A549 (cell line): ENCODE measurements around the gene NAV2. TPM values are rescaled to one million over a fixed set of nuclear protein-coding genes. Genes with fewer than 3 reads are reported as not detected.

Experiments
- ATAC-seq, 2 experiments: fragments of 200-7000 bp in 1 of 2; fragments of >200 bp in 1 of 2; cut with Nextera tagmentation in 1 of 2; cut with Tn5 transposase in 1 of 2; 3 replicates each; pipeline versions ENCODE4 v1.8.0 to v1.9.1; 2018 to 2020; ENCODE audit warnings: mild to moderate bottlenecking in 1 of 2, moderate library complexity in 1 of 2
- CTCF ChIA-PET: fragments of 300-600 bp; sonication (Branson Sonifier 250); formaldehyde crosslinking; extraction: SDS; loops from one replicate; lab custom pipeline; 2021; ENCODE audit warnings: antibody characterized with exemption, inconsistent platforms; lab: Yijun Ruan, JAX
- POLR2A ChIA-PET: fragments of 350-600 bp; formaldehyde crosslinking; extraction: SDS; loops from one replicate; lab custom pipeline; 2021; ENCODE audit warnings: antibody characterized with exemption, inconsistent platforms; lab: Yijun Ruan, JAX
- DNase-seq, 2 experiments: peaks; one replicate each; pipeline versions ENCODE4 v3.0.0 to v3.0.0-alpha.2; 2011 to 2016; ENCODE audit warnings: low read depth in 1 of 2, low spot score in 1 of 2
- FAIRE-seq: peaks from 2 replicates; lab custom pipeline; 2011; peaks lifted over from hg19 to GRCh38; lab: Jason Lieb, UNC
- H3K27ac ChIP-seq, 2 experiments: fragments of >200 bp; sonication (Bioruptor Twin); formaldehyde crosslinking; 3 replicates each; pipeline ENCODE4 v1.5.1; 2016 to 2017
- H3K4me1 ChIP-seq: fragments of >200 bp; sonication (Bioruptor Twin); formaldehyde crosslinking; 3 replicates; pipeline ENCODE4 v1.6.1; 2016
- H3K4me2 ChIP-seq: fragments of >200 bp; sonication (Bioruptor Twin); formaldehyde crosslinking; 3 replicates; pipeline ENCODE4 v1.6.1; 2016
- H3K4me3 ChIP-seq: fragments of >200 bp; sonication (Bioruptor Twin); formaldehyde crosslinking; 3 replicates; pipeline ENCODE4 v1.5.1; 2016
- H3K9me3 ChIP-seq: fragments of >200 bp; sonication (Bioruptor Twin); formaldehyde crosslinking; 3 replicates; pipeline ENCODE4 v1.6.1; 2016
- EHMT2 ChIP-seq: fragments of 200-600 bp; sonication (generic); IDR thresholded peaks from 2 replicates; pipeline ENCODE4 v1.6.1; 2016; ENCODE audit warnings: antibody characterized with exemption, low read depth, mild to moderate bottlenecking, moderate library complexity
- EP300 ChIP-seq, 2 experiments: fragments of >200 bp; sonication (Bioruptor Twin); formaldehyde crosslinking; IDR thresholded peaks; 2 replicates in 1 of 2; 3 replicates in 1 of 2; pipeline ENCODE4 v1.6.1; 2016 to 2017
- FOSB ChIP-seq: fragments of 250-450 bp; sonication (Bioruptor Pico); IDR thresholded peaks from 2 replicates; pipeline ENCODE4 v1.5.0; 2020; ENCODE audit warnings: mild to moderate bottlenecking, moderate library complexity
- FOSL2 ChIP-seq, 2 experiments: fragments of 450-650 bp in 1 of 2; fragments of >200 bp in 1 of 2; sonication (Bioruptor Twin) in 1 of 2; formaldehyde crosslinking; IDR thresholded peaks; 2 replicates each; pipeline versions ENCODE4 v1.5.0 to v1.6.1; 2016 to 2020; ENCODE audit warnings: mild to moderate bottlenecking in 1 of 2, moderate library complexity in 1 of 2
- HDAC2 ChIP-seq: fragments of 200-600 bp; sonication (generic); IDR thresholded peaks from 2 replicates; pipeline ENCODE4 v1.6.1; 2016
- HOXB5 ChIP-seq: fragments of 250-450 bp; sonication (Bioruptor Pico); IDR thresholded peaks from 2 replicates; pipeline ENCODE4 v1.5.0; 2020; ENCODE audit warnings: mild to moderate bottlenecking, moderate library complexity
- JUN ChIP-seq, 2 experiments: fragments of >200 bp; sonication (Bioruptor Twin); formaldehyde crosslinking; IDR thresholded peaks; 2 replicates in 1 of 2; 3 replicates in 1 of 2; pipeline ENCODE4 v1.6.1; 2016 to 2017
- MYC ChIP-seq: IDR thresholded peaks from 2 replicates; pipeline ENCODE4 v1.6.1; 2012; ENCODE audit warnings: mild to moderate bottlenecking, inconsistent platforms, low read length, improper control_type of control experiment, borderline replicate concordance
- NPAS2 ChIP-seq: fragments of 250-450 bp; sonication (Bioruptor Pico); IDR thresholded peaks from 2 replicates; pipeline ENCODE4 v1.8.0; 2022; ENCODE audit warnings: mild to moderate bottlenecking, moderate library complexity, borderline replicate concordance
- PBX3 ChIP-seq: IDR thresholded peaks from 2 replicates; pipeline ENCODE4 v1.6.1; 2012
- POLR2A ChIP-seq: IDR thresholded peaks from 2 replicates; pipeline ENCODE4 v1.6.1; 2012; ENCODE audit warnings: mild to moderate bottlenecking, low read length
- TFCP2L1 ChIP-seq: fragments of 250-450 bp; sonication (Bioruptor Pico); IDR thresholded peaks from 2 replicates; pipeline ENCODE4 v1.5.0; 2021; ENCODE audit warnings: mild to moderate bottlenecking
- TP53 ChIP-seq: fragments of 250-450 bp; sonication (Bioruptor Pico); IDR thresholded peaks from 2 replicates; pipeline ENCODE4 v1.5.0; 2021; ENCODE audit warnings: mild to moderate bottlenecking, moderate library complexity
- ZNF302 ChIP-seq: fragments of 250-450 bp; sonication (Bioruptor Pico); IDR thresholded peaks from 2 replicates; pipeline ENCODE4 v1.9.0; 2021; ENCODE audit warnings: inconsistent platforms, mild to moderate bottlenecking, moderate library complexity
- WGBS: methylation state at CpG from one replicate; pipeline ENCODE4 v1.1.6; 2017; ENCODE audit errors: missing lambda C conversion rate; 5-methylcytosine and 5-hydroxymethylcytosine counted together
- polyA plus RNA-seq, 4 experiments: library from polyadenylated mRNA; depleted of rRNA in 3 of 4; stranded (reverse); fragments of >200 nt; fragmentation: RNase III in 1 of 4; extraction: RNeasy Plus Mini Kit Qiagen cat#74134 plus additional on column Dnase treatment in 1 of 4; gene quantifications; 2 replicates in 3 of 4; 3 replicates in 1 of 4; pipeline ENCODE4 v1.2.3, GENCODE V29; 2011 to 2017
- TF ChIP-seq, protein P1 (sequence below): fragments of 150-350 bp; IDR thresholded peaks from 2 replicates; pipeline ENCODE4 v1.6.1; 2014; ENCODE audit warnings: low read depth, mild to moderate bottlenecking, low read length
- TF ChIP-seq, protein P2 (sequence below): fragments of >200 bp; sonication (Bioruptor Twin); formaldehyde crosslinking; IDR thresholded peaks from 3 replicates; pipeline ENCODE4 v1.5.1; 2016

The NAV2 gene
- polyA plus RNA-seq, 2 of the 4 experiments (the other 2 are of a cell fraction) = 4.9 to 19.8 TPM

GRCh38 chr11:19789835-19790710, 77.4 kb downstream of the NAV2 start (continued):
- TF ChIP-seq, protein P1, sequence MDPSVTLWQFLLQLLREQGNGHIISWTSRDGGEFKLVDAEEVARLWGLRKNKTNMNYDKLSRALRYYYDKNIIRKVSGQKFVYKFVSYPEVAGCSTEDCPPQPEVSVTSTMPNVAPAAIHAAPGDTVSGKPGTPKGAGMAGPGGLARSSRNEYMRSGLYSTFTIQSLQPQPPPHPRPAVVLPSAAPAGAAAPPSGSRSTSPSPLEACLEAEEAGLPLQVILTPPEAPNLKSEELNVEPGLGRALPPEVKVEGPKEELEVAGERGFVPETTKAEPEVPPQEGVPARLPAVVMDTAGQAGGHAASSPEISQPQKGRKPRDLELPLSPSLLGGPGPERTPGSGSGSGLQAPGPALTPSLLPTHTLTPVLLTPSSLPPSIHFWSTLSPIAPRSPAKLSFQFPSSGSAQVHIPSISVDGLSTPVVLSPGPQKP = no peak
- TF ChIP-seq TFCP2L1 (CRISPR knock-in tag) (no peak), TP53 (CRISPR knock-in tag) (no peak), JUN (IDR thresholded peaks at IDR 0.05) (no peak), HDAC2 (no peak), ZNF302 (no peak)
- TF ChIP-seq, protein P2, sequence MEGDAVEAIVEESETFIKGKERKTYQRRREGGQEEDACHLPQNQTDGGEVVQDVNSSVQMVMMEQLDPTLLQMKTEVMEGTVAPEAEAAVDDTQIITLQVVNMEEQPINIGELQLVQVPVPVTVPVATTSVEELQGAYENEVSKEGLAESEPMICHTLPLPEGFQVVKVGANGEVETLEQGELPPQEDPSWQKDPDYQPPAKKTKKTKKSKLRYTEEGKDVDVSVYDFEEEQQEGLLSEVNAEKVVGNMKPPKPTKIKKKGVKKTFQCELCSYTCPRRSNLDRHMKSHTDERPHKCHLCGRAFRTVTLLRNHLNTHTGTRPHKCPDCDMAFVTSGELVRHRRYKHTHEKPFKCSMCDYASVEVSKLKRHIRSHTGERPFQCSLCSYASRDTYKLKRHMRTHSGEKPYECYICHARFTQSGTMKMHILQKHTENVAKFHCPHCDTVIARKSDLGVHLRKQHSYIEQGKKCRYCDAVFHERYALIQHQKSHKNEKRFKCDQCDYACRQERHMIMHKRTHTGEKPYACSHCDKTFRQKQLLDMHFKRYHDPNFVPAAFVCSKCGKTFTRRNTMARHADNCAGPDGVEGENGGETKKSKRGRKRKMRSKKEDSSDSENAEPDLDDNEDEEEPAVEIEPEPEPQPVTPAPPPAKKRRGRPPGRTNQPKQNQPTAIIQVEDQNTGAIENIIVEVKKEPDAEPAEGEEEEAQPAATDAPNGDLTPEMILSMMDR = no peak

GRCh38 chr11:19790831-19791552, 78.4 kb downstream of the NAV2 start:
- Histone ChIP-seq H3K4me2 (no peak overlapping the region), H3K27ac (no peak overlapping the region), H3K4me3 (no peak overlapping the region), H3K4me1 (no peaks in the 10 kb centered on the region), H3K9me3 (no peaks in the 10 kb centered on the region)
- TF ChIP-seq JUN (IDR thresholded peaks at IDR 0.05) (no peak), EP300 (IDR thresholded peaks at IDR 0.05) (no peak), MYC (no peak), FOSB (no peak), PBX3 (no peak), POLR2A (no peak), HOXB5 (CRISPR knock-in tag) (no peak), EHMT2 (no peak), NPAS2 (no peak), TP53 (CRISPR knock-in tag) (no peak), FOSL2 (IDR thresholded peaks at IDR 0.05) (no peak), FOSL2 (CRISPR knock-in tag; IDR thresholded peaks at IDR 0.05) (no peak)
- TF ChIP-seq, protein P2 = no peak
- TF ChIP-seq, protein P1 = no peak
- DNase-seq (no peak), FAIRE-seq (no peak), ATAC-seq (no peak; a peak in 2 of 6 replicates)
- POLR2A ChIA-PET = no interaction called here
- CTCF ChIA-PET = interaction anchor here (0.8 to 1.5 kb wide), 3 partner anchors 9 to 113 kb away, joined by 3 to 5 read pairs (median 3); no protein-coding TSS in a partner anchor
- WGBS = 57% methylated on average over 8 of the region's 8 CpGs
